Esophagus squamous epithelium (tissue), 5 donors: ENCODE results near the gene TLE3. TPM values are rescaled to one million over a fixed set of nuclear protein-coding genes. Genes with fewer than 3 reads are reported as not detected.

Source experiments
- DNase-seq: peaks from one replicate; lab custom pipeline; 2025; lab: John Stamatoyannopoulos, UW
- H3K27ac ChIP-seq, 4 donors: fragments of 200-600 bp; sonication (generic); one replicate each; pipeline ENCODE4 v1.5.1; 2016 to 2019; ENCODE audit warnings: mild to moderate bottlenecking in 1 of 4
- H3K27me3 ChIP-seq, 4 donors: fragments of 200-600 bp; sonication (generic); 1 replicate in 3 of 4; 2 replicates in 1 of 4; pipeline versions ENCODE4 v1.5.1 to v1.6.0; 2017 to 2021; ENCODE audit warnings: antibody characterized with exemption in 1 of 4
- H3K36me3 ChIP-seq, 3 donors: fragments of 200-600 bp; sonication (generic); one replicate each; pipeline ENCODE4 v1.5.1; 2016 to 2019
- H3K4me1 ChIP-seq, 3 donors: fragments of 200-600 bp; sonication (generic); one replicate each; pipeline ENCODE4 v1.5.1; 2017 to 2019
- H3K4me3 ChIP-seq, 4 donors: fragments of 200-600 bp; sonication (generic); 1 replicate in 3 of 4; 2 replicates in 1 of 4; pipeline ENCODE4 v1.5.1; 2016 to 2019; ENCODE audit warnings: mild to moderate bottlenecking in 2 of 4, moderate library complexity in 1 of 4
- H3K9me3 ChIP-seq, 3 donors: fragments of 200-600 bp; sonication (generic); one replicate each; pipeline ENCODE4 v1.5.1; 2016 to 2019
- CTCF ChIP-seq, 6 experiments: fragments of 450-650 bp in 4 of 6; fragments of 200-600 bp in 2 of 6; sonication (generic) in 2 of 6; IDR thresholded peaks; one replicate each; pipeline ENCODE4 v1.5.1; 2016 to 2019; ENCODE audit warnings: antibody characterized with exemption in 6 of 6, mild to moderate bottlenecking in 4 of 6, moderate library complexity in 4 of 6
- POLR2A ChIP-seq, 4 donors: fragments of 450-650 bp; IDR thresholded peaks; one replicate each; pipeline ENCODE4 v1.6.1; 2017; ENCODE audit warnings: antibody characterized with exemption in 4 of 4, mild to moderate bottlenecking in 4 of 4, moderate library complexity in 3 of 4
- WGBS, 2 donors: methylation state at CpG; one replicate each; pipeline ENCODE4 v1.1.5; 2018; 5-methylcytosine and 5-hydroxymethylcytosine counted together
- intact Hi-C: fragments of 100-400 bp; cut with DNase I; formaldehyde crosslinking; loops from one replicate; pipeline ENCODE4 v1.15.0; 2022
- total RNA-seq, 4 donors: library from RNA; depleted of rRNA; stranded (reverse); fragments of >200 nt; gene quantifications; one replicate each; pipeline ENCODE4 v1.1.0, GENCODE V29; 2016
- donor health status: DM: yes; HTN: yes; CAD: no.

TLE3 gene
- total RNA-seq, 4 donors from 2014 or later, result 49.6 to 133 (median 64.4) TPM

DNA sequence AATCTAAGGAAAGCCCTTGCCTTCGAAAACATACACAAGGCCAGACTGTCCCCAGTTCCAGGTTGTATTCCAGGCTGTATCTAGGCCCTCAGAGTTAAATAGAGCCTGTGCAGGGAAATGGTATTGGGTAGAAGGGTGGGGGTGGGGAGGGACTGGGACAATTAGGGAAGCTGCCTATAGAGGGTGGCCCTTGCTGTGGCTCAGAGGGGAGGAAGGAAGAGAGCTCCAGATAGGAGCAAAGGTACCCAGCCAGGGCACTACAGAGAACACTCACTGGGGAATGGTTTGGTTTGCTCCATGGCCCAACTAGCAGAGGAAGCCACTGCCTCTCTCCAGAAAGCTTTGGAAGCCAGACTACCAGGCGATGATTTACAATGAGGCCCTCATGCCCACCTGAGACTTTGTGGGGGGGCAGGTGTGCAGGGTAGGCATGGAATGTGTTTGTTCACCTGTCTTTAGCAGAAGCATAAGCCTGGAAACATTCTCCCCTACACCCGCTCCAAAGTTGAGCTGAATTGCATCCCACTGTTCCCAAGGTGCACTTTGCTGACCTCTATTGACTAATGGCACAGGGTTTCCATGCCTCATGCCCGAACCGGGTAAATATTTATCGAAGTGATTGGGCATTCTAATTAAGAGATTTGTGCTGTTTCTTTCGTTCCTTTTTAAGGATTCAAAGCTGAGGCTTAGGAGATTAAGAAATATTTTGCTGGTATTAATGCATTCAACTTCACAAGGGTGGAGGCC, 6.3 kb upstream of the TLE3 start:
- no peak for TF ChIP-seq POLR2A (IDR thresholded peaks at IDR 0.05)
- no peak for TF ChIP-seq CTCF (IDR thresholded peaks at IDR 0.05)
- Histone ChIP-seq H3K27me3 (peaks cover 0 to 8% (median 0%) of the 10 kb centered on the region in 4 donors), H3K27ac (no peak overlapping the region), H3K4me1 (peaks cover 15 to 27% (median 20%) of the 10 kb centered on the region in 3 donors), H3K36me3 (no peaks in the 10 kb centered on the region), H3K9me3 (no peaks in the 10 kb centered on the region), H3K4me3 (no peak overlapping the region)
- DNase-seq, result no peak
- 86 to 91% methylated on average over 6 to 7 of the region's 7 CpGs for WGBS, 2 donors
- intact Hi-C loops, result no loop called here

DNA sequence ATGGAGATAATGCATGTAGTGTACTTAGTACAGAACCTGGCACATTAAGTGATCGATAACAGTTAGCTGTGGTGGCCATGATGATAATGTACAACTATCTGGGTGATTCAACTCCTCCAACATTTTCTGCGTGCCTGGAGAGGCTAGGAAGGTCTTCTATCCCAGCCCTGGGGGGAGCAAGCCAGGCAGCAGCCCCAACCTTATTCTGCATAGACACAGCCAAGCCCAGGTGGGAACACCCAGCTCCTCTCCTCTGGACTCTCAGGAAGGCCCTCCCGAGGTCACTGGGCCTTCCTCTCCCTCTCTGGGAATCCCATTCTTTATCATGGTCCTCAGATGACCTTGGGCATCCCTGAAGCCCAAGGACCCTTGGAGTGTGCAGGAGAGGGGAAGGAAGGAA, 5.1 kb upstream of the TLE3 start:
- Histone ChIP-seq H3K36me3 (no peaks in the 10 kb centered on the region), H3K4me1 (peaks cover 15 to 38% (median 26%) of the 10 kb centered on the region in 3 donors), H3K27me3 (peaks cover 0 to 8% (median 0%) of the 10 kb centered on the region in 4 donors), H3K9me3 (no peaks in the 10 kb centered on the region), H3K27ac (no peak overlapping the region), H3K4me3 (no peak overlapping the region)
- TF ChIP-seq CTCF (IDR thresholded peaks at IDR 0.05) (no peak), POLR2A (IDR thresholded peaks at IDR 0.05) (no peak)
- WGBS, 2 donors, result 91 to 93% methylated on average over 2 of the region's 3 CpGs
- no peak for DNase-seq
- intact Hi-C loops, result no loop called here

DNA sequence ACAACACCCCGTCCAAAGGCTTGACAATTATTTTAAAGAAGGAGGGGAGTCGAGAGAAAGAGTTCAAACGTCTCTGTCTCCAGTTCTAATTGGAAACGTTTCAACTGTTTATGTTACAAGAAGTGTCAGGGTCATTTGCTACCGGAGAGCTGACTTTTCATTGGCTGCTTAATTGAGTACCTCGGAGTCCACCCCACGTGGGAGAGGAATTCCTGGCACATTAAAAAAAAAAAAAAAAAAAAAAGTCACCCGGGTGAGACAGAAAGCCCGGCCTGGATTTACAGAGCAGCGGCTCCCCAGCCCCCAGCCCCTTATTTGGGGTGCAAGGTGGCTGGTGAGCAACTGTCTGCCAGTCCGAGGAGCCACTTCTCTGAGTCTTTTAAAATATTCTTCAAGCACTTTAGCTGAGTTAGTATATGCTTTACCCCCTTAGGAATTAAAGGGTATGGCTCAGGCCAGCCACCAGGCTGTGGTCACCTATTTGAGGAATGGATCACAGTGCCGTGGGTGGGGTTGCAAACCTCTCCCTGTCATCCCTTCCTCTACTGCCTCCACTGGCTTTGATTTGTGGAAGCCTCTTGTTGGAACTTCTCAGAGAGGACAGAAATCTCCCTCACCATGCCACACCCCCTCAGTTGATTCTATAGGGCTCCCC, 3.9 kb upstream of the TLE3 start:
- peak overlapping the region in 2 of 4 donors; percentile 60 to 97 for H3K27ac ChIP-seq
- no peak for DNase-seq
- intact Hi-C loops, result no loop called here
- peaks cover 0 to 8% (median 0%) of the 10 kb centered on the region in 4 donors for H3K27me3 ChIP-seq
- peak overlapping the region in 3 of 4 donors; percentile 42 to 92 (median 44) for H3K4me3 ChIP-seq
- TF ChIP-seq CTCF (IDR thresholded peaks at IDR 0.05) (no peak), POLR2A (IDR thresholded peaks at IDR 0.05) (no peak)
- WGBS, 2 donors, result 3 to 9% methylated on average over 12 of the region's 12 CpGs
- no peaks in the 10 kb centered on the region for H3K9me3 ChIP-seq
- no peaks in the 10 kb centered on the region for H3K36me3 ChIP-seq
- peaks cover 15 to 38% (median 26%) of the 10 kb centered on the region in 3 donors for H3K4me1 ChIP-seq

DNA sequence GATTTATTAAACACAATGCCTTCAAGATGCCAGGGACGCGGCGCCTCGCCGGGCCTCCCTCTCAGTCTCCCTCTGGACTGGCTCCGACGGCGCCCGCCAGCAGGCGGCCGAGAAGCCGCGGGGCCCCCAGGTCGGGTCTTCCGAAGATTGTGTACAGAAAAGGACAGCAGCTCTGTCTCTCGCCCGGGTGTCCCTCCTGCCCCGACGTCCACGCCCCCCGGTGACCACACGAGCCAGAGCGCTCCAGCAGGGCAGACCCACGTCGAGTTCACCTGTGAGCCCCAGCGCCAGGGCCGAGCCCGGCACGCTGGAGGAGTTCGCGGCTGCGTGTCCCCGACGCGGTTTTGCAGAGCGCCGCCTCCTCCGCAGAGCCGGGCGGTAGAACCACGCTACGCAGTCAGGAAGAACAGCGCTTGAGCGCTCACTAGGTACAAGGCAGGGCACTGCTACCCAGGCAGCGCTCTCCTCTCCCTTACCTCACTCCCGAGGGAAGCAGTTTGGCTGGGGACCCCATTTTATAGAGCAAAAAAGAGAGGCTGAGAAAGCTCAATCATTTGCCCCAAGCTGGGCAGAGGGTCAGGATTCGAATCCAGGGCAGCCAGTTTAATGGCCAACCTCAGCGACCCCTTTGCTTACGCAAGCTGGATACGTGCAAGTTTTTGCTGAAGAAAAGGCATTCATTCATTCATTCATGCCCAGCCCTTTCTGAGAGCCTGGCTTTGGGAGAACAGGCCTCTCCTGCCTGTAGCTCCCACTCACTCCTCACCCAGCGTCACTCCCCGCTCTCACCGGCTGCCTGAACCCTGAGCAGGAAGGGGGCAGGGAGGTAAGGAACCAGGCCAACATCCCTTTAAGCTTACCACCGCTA, 3.0 kb upstream of the TLE3 start:
- intact Hi-C loops, result no loop called here
- TF ChIP-seq CTCF (IDR thresholded peaks at IDR 0.05), result peak in 4 of 6 experiments; percentile 23 to 57 (median 30)
- peak in 1 of 4 donors; percentile 32 for TF ChIP-seq POLR2A (IDR thresholded peaks at IDR 0.05)
- DNase-seq, result no peak
- Histone ChIP-seq H3K9me3 (no peaks in the 10 kb centered on the region), H3K27ac (peak overlapping the region; percentile 33 to 97 (median 57)), H3K36me3 (no peaks in the 10 kb centered on the region), H3K27me3 (peaks cover 0 to 8% (median 0%) of the 10 kb centered on the region in 4 donors), H3K4me1 (peaks cover 15 to 45% (median 26%) of the 10 kb centered on the region in 3 donors), H3K4me3 (peak overlapping the region; percentile 20 to 92 (median 43))
- 16 to 17% methylated on average over 4 to 8 of the region's 54 CpGs for WGBS, 2 donors
